ENCODE measurements around the gene BSND. TPM values are rescaled to one million over a fixed set of nuclear protein-coding genes. Genes with fewer than 3 reads are reported as not detected.
A peak's percentile ranks its signal among the peaks of the same experiment; 100 is the strongest.

The BSND gene
- total RNA-seq, 1 experiment from 2014 or later: 0.17 TPM

DNA sequence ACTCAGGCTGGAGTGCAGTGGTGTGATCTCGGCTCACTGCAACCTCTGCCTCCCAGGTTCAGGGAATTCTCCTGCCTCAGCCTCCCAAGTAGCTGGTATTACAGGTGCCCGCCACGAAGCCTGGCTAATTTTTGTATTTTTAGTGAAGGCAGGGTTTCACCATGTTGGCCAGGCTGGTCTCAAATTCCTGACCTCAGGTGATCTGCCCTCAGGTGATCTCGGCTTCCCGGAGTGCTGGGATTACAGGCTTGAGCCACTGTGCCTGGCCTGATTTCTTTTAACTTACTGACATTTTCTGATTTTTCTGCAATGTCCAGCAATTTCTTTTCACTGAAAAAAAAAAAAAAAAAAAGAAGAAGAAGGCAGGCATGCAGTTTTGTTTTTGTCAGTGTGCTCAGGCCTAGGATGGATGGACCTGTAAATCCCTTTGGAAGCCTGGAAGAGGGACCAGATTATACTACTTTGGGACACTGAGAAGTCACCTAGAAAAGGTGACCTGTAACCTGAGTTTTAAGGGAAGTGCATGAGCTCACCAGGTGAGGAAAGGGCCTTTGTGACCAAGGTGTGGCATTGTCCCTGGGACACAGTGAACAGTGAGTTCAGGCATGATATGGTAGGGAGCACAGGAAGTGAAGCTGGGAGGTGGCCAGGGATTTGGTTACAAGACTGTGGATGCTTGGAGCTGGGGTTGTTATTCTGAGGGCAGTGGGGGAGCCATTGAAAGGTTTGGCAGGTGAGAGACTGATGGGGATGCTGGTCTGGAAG, 21.0 kb upstream of the BSND start:
- Histone ChIP-seq H2AFZ (ENCODE audit: low read length) (no peak overlapping the region), H3K23ac (ENCODE audit: insufficient read length, low read depth, low read length) (no peak overlapping the region), H2BK12ac (ENCODE audit: insufficient read length, low read depth, low read length) (no peak overlapping the region), H3K14ac (ENCODE audit: insufficient read depth, low read length) (no peak overlapping the region), H3K27ac (ENCODE audit: insufficient read length, low read depth, low read length) (no peak overlapping the region), H4K5ac (ENCODE audit: insufficient read length, low read depth, low read length) (no peak overlapping the region), H2BK5ac (ENCODE audit: insufficient read length, low read length) (no peak overlapping the region), H3K4me1 (ENCODE audit: insufficient read depth, low read length) (peaks cover 4% of the 10 kb centered on the region; the same call in 1 of the 2 replicates), H3T11ph (ENCODE audit: low read length) (no peak overlapping the region), H3K79me2 (ENCODE audit: insufficient read depth, low read length) (no peaks in the 10 kb centered on the region), H3K9ac (ENCODE audit: extremely low read depth, insufficient read length, low read length) (no peak overlapping the region), H3K23me2 (ENCODE audit: insufficient read length, low read depth, low read length, poor library complexity, severe bottlenecking) (peaks cover 11% of the 10 kb centered on the region), H3K4me2 (ENCODE audit: insufficient read depth, insufficient read length, low read length) (no peak overlapping the region), H3K27me3 (ENCODE audit: insufficient read depth, low read length) (no peaks in the 10 kb centered on the region; the same call in 1 of the 2 replicates), H3K4ac (ENCODE audit: low read depth, low read length) (no peak overlapping the region), H2BK15ac (ENCODE audit: low read depth, low read length) (no peak overlapping the region), H2BK20ac (ENCODE audit: low read depth, low read length, poor library complexity, severe bottlenecking) (no peak overlapping the region), H3K18ac (ENCODE audit: insufficient read length, low read depth, low read length) (no peak overlapping the region), H2AK5ac (ENCODE audit: insufficient read length, low read length) (no peak overlapping the region), H3K9me3 (ENCODE audit: control insufficient read depth, low read depth, low read length) (no peaks in the 10 kb centered on the region), H2BK120ac (ENCODE audit: low read depth, low read length, poor library complexity, severe bottlenecking) (no peak overlapping the region), H4K20me1 (ENCODE audit: control insufficient read depth, insufficient read depth, insufficient read length) (no peaks in the 10 kb centered on the region), H3K79me1 (ENCODE audit: insufficient read depth, low read depth, low read length, poor library complexity, severe bottlenecking) (no peaks in the 10 kb centered on the region), H4K91ac (ENCODE audit: insufficient read length, low read depth, low read length) (no peak overlapping the region), H3K56ac (ENCODE audit: insufficient read length, low read depth, low read length) (no peak overlapping the region), H4K8ac (replicated peaks; ENCODE audit: insufficient read length, low read depth, low read length) (no peak overlapping the region)
- peak overlapping the region in 1 of 2 experiments; percentile 5; a peak in 1 of 5 replicates for H3K4me3 Mint-ChIP-seq
- peaks cover 30 to 36% of the 10 kb centered on the region in 2 experiments for H3K4me1 Mint-ChIP-seq
- no peaks in the 10 kb centered on the region for H3K9me3 Mint-ChIP-seq
- no peak overlapping the region for H3K27ac Mint-ChIP-seq
- WGBS (ENCODE audit: extremely low coverage, insufficient read length, low lambda C conversion rate): no CpG with 5 or more reads among the region's 5 CpGs
- H3K36me3 Mint-ChIP-seq (ENCODE audit: insufficient read depth in 1 of 3, low read depth in 3 of 3): no peaks in the 10 kb centered on the region; a peak in 1 of 7 replicates
- TF ChIP-seq CTCF (conservative IDR thresholded peaks at IDR 0.05): no peak
- H3K27me3 Mint-ChIP-seq (ENCODE audit: low read depth): peaks cover 40% of the 10 kb centered on the region
- DNase-seq: no peak
